SJCRH30 (cell line): Measurements from ENCODE around the gene TRIP13. TPM values are rescaled to one million over a fixed set of nuclear protein-coding genes. Genes with fewer than 3 reads are reported as not detected.
"Not testable (repeated sequence)": the region's sequence is repeated elsewhere in the genome, so short reads cannot be mapped to it uniquely, and the experiment has no call there.

Source experiments
- DNase-seq, 2 experiments: peaks; one replicate each; pipeline ENCODE4 v3.0.0-alpha.2; 2015 to 2020
- H3K27ac ChIP-seq: fragments of 250-450 bp; sonication (Bioruptor Pico); 2 replicates; pipeline ENCODE4 v1.5.1; 2020; ENCODE audit warnings: mild to moderate bottlenecking, moderate library complexity
- H3K27me3 ChIP-seq: fragments of 250-450 bp; sonication (Bioruptor Pico); 2 replicates; pipeline ENCODE4 v1.5.1; 2020; ENCODE audit warnings: mild to moderate bottlenecking, moderate library complexity
- H3K36me3 ChIP-seq: fragments of 250-450 bp; sonication (Bioruptor Pico); 2 replicates; pipeline ENCODE4 v1.5.1; 2020; ENCODE audit warnings: mild to moderate bottlenecking, moderate library complexity
- H3K4me1 ChIP-seq: fragments of 250-450 bp; sonication (Bioruptor Pico); 2 replicates; pipeline ENCODE4 v1.5.1; 2020; ENCODE audit warnings: mild to moderate bottlenecking, moderate library complexity
- H3K4me3 ChIP-seq: fragments of 250-450 bp; sonication (Bioruptor Pico); 2 replicates; pipeline ENCODE4 v1.5.1; 2020; ENCODE audit warnings: mild to moderate bottlenecking, moderate library complexity
- H3K9me3 ChIP-seq: fragments of 250-450 bp; sonication (Bioruptor Pico); replicated peaks from 2 replicates; pipeline ENCODE4 v1.5.1; 2020; ENCODE audit warnings: mild to moderate bottlenecking, moderate library complexity
- total RNA-seq: library from RNA; depleted of rRNA; stranded (reverse); fragments of >200 nt; shearing (Covaris generic); gene quantifications from 2 replicates; pipeline ENCODE4 v1.2.3, GENCODE V29; 2014

The TRIP13 gene
- total RNA-seq, 1 experiment from 2014 or later = 47.5 TPM

DNA sequence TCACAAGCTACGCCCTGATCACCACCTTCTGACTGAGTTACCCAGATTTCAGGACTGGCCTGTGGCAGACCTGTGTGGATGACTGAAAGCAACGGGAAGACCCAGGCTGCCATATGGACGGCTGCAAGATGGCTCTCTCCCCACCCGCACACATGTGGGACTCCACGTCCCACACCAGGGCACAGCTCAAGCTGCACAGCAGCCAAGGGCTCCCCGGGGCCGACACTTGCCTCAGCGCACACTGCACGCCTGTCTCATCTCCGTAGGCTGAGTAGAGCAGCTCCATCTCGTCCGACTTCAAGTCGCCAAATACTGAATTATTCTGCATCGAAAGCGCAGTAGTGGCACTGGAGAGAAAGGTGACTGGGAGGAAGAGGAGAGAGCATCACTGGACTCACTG lies 14.6 kb upstream of the TRIP13 start:
- peaks cover 2% of the 10 kb centered on the region; the same call in 1 of the 2 replicates for H3K36me3 ChIP-seq

DNA sequence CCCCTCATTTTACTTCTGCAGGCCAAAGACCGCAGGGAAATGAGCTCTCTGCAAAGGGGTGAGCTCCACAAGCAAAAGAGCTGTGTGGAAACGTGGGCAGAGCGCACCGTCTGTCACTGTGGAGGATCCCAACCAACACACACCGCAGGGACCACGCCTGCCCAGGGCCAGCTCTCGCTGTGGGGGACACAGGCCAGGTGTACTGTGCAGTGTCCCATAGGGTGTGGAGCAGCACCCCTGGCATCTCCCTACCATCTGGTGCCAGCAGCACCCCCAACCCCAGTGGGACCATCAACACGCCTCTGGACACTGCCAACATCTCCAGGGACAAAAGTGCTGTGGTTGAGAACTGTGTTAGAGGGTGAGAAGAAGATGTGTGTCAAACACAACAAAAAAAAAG lies 14.0 kb upstream of the TRIP13 start:
- not testable (repeated sequence) for H3K27ac ChIP-seq, H3K4me1 ChIP-seq, H3K36me3 ChIP-seq, DNase-seq, H3K27me3 ChIP-seq, H3K9me3 ChIP-seq, H3K4me3 ChIP-seq

More for the DNA sequence above, 14.6 kb upstream of the TRIP13 start:
- H3K27ac ChIP-seq = no peak overlapping the region
- no peaks in the 10 kb centered on the region for H3K27me3 ChIP-seq
- no peak overlapping the region for H3K4me3 ChIP-seq
- H3K4me1 ChIP-seq = no peaks in the 10 kb centered on the region
- no peaks in the 10 kb centered on the region for H3K9me3 ChIP-seq
- DNase-seq = no peak

DNA sequence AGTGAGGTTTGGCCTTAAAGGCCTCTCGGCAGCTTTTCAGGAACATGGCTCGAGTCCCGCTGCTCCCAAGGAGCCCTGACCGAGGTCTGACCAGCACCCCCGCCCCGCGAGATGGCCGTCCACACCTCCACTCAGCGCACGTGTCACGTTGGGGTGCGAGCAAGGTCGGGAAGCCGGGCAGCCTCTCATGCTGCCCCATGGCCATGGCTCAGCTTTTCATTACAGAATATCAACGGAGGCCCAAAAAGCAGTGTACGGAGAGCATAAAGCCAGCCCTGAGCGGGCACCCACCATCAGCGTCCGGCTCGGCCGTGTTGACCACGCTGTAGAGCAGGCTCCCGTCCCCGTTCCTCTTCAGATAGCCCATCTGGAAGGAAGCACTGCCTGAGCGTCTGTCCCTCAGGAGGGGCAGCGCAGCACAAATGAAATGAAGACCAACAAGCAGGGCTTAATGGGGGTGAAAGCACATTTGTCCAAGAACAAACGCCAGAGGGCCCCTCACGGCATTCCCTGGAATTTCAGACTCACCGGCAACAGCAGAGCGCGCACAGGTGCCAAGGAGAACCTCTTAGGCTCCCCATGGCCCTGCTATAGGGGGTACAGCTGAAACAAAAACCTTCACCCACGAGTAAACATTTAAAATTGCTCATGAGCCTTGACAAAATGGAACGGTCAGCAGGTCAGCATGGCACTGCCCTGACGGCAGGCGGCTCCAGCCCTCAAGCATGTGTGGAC lies 11.7 kb upstream of the TRIP13 start:
- DNase-seq = no peak

DNA sequence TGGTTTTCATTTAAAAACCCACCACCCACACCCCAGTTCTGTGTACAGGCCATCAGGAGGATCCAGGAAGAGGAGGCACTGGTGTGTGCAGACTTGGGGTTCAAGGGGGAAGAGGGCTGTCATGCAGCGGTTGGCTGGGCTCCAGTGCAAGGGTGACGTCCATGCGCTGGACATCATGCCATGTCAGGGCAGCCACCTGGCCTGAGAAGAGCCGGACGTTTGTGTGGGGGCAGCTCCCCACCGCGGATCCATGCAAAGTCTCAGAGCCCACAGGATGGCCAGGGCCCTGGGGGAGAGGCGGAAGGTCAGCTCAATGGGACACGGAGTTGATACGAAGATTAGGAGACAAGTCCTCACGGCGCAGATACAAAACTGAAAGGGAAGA lies 11.1 kb upstream of the TRIP13 start:
- no peaks in the 10 kb centered on the region for H3K4me1 ChIP-seq
- H3K27me3 ChIP-seq = no peaks in the 10 kb centered on the region
- H3K9me3 ChIP-seq = no peaks in the 10 kb centered on the region
- no peak overlapping the region for H3K4me3 ChIP-seq
- no peak overlapping the region for H3K27ac ChIP-seq
- no peak for DNase-seq
- peaks cover 31% of the 10 kb centered on the region for H3K36me3 ChIP-seq

More for the DNA sequence above, 11.7 kb upstream of the TRIP13 start:
- Histone ChIP-seq H3K27ac (no peak overlapping the region), H3K9me3 (no peaks in the 10 kb centered on the region), H3K4me3 (no peak overlapping the region), H3K27me3 (no peaks in the 10 kb centered on the region), H3K4me1 (no peaks in the 10 kb centered on the region), H3K36me3 (peaks cover 25% of the 10 kb centered on the region)

DNA sequence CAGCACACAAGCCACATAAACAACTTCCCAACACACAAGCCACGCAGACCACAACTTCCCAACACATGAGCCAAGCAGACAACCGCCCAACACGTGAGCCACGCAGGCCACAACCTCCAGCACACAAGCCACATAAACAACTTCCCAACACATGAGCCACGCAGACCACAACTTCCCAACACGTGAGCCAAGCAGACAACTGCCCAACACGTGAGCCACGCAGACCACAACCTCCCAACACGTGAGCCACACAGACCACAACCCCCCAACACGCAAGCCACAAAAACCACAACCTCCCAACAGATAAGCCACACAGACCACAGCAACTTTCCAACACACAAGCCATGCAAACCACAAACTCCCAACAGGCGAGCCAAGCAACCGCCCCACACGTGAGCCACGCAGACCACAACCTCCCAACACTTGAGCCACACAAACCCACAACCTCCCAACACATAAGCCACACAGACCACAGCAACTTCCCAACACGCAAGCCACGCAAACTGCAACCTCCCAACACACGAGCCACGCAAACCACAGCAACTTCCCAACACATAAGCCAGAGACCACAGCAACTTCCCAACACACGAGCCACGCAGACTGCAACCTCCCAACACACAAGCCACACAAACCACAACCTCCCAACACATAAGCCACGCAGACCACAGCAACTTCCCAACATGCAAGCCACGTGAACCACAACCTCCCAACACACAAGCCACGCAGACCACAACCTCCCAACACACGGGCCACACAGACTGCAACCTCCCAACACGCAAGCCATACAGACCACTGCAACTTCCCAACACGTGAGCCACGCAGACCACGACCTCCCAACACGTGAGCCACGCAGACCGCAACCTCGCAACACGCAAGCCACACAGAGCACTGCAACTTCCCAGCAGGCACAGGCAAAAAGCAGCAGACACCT lies 10.2 kb upstream of the TRIP13 start:
- H3K4me1 ChIP-seq = no peaks in the 10 kb centered on the region
- H3K36me3 ChIP-seq = peaks cover 38% of the 10 kb centered on the region

DNA sequence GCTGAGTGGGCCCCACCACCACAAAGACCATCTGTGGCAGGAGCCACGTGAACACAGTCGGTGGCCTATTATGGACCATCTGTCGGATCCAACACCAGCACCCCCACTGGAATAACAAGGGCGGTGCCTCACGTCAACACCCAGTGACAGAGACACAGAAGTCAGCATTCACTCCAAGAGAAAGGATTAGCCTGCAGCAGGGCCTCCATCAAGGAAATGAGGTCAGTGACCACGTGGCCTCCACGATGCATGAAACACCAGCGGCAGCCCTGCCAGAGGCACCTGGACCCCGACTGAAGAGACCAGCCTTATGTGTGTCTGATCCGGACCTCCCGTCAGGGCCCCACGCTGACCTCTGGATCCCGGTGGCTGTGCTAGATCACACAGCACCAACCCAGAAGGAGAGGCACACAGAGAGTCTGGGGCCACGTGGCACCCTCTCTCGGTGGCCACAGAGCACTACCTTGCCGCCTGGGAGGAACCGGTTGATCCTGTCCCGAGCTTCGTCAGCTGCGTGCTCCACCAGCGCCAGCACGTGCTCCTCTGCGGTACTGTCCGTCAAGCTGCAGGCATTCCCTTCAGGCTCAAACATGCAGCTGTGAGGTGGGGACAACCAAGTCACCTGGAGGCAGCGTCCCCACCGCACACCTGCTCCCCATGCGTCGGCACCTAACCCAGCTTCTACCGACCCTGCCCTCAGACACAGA lies 9.1 kb upstream of the TRIP13 start:
- DNase-seq = no peak
- H3K27ac ChIP-seq = no peak overlapping the region
- H3K27me3 ChIP-seq = no peaks in the 10 kb centered on the region
- peaks cover 43% of the 10 kb centered on the region for H3K36me3 ChIP-seq
- no peaks in the 10 kb centered on the region for H3K4me1 ChIP-seq
- no peak overlapping the region for H3K4me3 ChIP-seq
- no peaks in the 10 kb centered on the region for H3K9me3 ChIP-seq

More for the DNA sequence above, 10.2 kb upstream of the TRIP13 start:
- Histone ChIP-seq H3K27ac (no peak overlapping the region), H3K4me3 (no peak overlapping the region), H3K27me3 (no peaks in the 10 kb centered on the region), H3K9me3 (no peaks in the 10 kb centered on the region)
- no peak for DNase-seq

DNA sequence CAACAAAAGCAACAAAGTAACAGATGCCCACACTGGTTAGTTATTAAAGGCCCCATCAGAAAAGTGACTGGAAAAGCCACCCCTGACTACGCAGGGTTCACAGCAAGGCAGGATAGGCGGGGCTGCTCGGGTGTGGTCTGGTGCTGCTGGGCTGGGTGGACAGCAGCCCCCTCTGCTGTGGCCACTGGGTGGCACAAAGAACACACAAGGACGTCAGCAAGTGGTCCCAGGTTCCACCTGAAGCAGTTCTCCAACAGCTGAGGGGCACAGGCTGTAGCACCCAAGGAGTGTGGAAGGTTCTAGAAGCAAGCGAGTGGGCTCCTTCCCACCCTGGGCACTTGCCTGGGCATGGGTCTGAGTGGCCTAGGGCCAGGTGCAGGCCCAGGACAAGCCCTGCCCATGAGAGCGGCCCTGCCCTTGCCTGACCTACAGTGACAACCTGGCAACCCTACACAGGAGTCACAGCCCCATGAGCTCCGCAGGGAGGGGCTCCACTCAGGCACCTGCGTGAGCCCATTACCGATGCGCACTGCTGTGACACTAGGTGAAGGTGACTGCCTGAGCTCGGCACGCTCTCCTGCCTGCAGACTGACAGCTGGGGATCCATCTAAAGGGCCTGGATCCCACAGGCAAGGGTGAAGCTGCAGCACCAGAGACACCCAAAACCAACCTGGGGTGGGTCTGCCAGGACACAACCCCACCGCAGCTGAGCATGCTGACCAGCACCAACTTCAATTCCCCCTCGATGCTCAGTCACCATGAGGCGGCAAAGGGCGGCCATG lies 8.1 kb upstream of the TRIP13 start:
- Histone ChIP-seq H3K4me1 (no peaks in the 10 kb centered on the region), H3K4me3 (no peak overlapping the region), H3K36me3 (peaks cover 45% of the 10 kb centered on the region), H3K9me3 (no peaks in the 10 kb centered on the region), H3K27me3 (no peaks in the 10 kb centered on the region), H3K27ac (no peak overlapping the region)
- DNase-seq = no peak

DNA sequence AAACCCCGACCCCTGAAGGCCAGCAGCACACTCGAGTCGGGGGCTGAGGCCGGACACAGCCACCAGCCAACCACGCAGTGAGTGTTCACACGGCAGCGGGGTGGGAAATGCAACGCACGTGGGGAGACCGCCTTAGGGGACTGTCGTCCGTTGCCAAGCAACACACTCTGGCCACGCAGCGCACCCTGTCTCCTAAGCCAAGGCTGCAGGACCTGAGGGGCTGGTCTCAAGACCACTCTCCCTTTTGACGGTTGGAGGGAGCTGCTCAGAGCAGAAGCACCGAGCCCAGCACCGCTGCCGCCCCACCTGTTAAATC lies 7.6 kb upstream of the TRIP13 start:
- H3K27ac ChIP-seq = no peak overlapping the region
- no peaks in the 10 kb centered on the region for H3K9me3 ChIP-seq
- no peaks in the 10 kb centered on the region for H3K4me1 ChIP-seq
- no peaks in the 10 kb centered on the region for H3K27me3 ChIP-seq
- H3K4me3 ChIP-seq = no peak overlapping the region
- no peak for DNase-seq
- peaks cover 45% of the 10 kb centered on the region for H3K36me3 ChIP-seq

DNA sequence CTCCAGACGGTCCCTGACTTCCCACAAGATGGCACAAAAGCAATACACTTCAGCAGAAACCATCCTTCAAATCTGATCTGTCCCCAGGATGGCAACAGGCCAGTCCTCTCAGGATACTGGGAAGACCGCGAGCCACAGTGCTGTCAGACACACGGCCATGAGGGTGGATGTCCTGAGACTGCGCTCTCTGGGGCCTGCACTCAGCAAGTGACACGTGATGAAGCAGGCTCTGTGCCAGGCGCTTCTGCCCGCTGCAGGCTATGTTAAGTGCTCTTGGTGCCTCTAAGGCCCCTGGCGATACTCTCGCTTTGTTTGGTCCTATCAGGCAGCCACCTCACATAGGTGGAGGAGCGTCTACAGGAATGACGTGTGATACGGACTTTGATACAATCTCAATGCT lies 7.2 kb upstream of the TRIP13 start:
- H3K9me3 ChIP-seq = no peaks in the 10 kb centered on the region
- H3K27me3 ChIP-seq = no peaks in the 10 kb centered on the region
- H3K36me3 ChIP-seq = peaks cover 49% of the 10 kb centered on the region
- H3K4me1 ChIP-seq = no peaks in the 10 kb centered on the region
- H3K27ac ChIP-seq = no peak overlapping the region
- DNase-seq = no peak
- H3K4me3 ChIP-seq = no peak overlapping the region

DNA sequence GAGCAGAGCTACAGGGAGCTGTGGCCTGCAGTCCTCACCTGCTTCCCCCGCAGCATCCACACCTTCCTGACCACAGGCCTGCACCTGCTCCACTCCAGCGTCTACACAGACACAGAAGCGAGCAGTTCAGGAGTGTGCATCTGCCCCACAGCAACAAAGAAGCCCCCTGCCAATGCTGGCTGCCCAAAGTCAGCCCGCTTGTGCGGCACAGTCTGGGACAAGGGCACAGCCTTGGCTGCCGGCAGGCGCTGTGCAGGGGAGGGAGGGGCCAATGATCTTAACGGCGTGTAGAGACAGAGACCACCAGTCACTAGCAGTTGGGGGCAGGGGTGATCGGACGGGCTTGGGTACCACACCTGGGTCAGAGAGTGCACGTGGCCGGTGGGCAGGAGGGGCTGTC lies 6.6 kb upstream of the TRIP13 start:
- Histone ChIP-seq H3K27ac (no peak overlapping the region), H3K36me3 (peaks cover 54% of the 10 kb centered on the region), H3K9me3 (no peaks in the 10 kb centered on the region), H3K27me3 (no peaks in the 10 kb centered on the region), H3K4me3 (no peak overlapping the region), H3K4me1 (no peaks in the 10 kb centered on the region)
- DNase-seq = no peak

DNA sequence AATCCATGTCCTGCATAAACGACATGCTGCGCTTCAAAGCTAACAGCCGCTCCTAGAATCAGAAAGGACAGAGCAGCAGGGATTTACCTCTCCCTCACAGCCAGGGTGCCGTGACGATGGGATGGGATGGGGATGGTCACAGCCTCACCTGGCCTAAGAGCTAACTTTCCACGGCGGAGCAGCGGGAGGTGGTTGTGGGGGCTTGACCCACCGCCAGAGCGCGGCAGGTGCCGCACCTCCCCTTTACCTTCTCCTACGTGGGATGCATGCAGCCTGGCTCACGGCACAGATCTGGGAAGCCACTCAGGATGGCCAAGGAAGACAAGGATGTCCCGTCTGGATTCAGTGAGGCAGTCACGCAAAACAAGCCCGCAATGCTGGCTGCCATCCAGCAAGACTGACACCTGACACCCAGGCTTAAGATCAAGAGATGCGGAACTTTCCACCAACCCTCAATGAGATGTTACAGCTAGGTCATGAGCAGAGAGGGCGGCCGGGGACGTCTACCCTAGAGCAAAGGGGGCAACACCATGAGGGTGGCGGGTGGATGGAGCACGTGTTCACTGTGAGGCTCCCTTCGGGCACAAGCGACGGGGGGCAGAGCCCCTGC lies 5.9 kb upstream of the TRIP13 start:
- Histone ChIP-seq H3K36me3 (peaks cover 54% of the 10 kb centered on the region), H3K4me1 (no peaks in the 10 kb centered on the region), H3K4me3 (no peak overlapping the region), H3K27ac (no peak overlapping the region), H3K27me3 (no peaks in the 10 kb centered on the region), H3K9me3 (no peaks in the 10 kb centered on the region)
- DNase-seq = no peak

DNA sequence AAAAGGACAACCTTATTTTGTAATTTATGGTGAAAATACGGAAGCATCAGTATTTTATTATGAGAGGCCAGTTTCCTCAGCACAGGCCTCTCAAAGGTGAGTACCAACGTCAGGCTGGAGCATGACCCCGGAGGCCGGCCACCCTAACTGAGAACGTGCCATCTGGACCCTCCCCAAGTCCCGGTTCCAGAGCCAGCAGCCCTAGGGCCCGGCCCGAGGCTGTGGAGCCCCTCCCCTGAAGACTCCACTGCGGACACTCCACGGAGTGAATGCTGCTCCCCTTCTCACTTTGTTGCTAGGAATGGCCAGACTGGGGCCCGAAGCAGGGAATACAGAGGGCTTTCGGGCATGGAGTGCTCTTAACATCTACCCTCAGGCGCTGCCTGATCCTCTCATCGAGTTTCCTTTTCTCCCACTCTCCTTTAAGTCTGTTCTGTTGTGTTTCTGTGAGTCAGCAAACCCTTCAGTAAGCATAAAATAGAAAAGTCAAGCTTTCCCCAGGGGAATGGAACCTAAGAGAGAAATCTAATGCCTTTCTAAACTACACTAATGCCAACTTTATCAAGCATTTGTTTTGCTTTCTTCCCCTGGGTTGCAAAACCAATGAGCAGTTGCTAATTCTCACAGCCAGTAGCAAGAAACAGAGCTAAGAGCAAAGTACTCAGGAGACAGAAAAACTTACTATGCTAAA lies 4.6 kb upstream of the TRIP13 start:
- Histone ChIP-seq H3K4me1 (no peaks in the 10 kb centered on the region), H3K36me3 (peaks cover 52% of the 10 kb centered on the region), H3K9me3 (no peaks in the 10 kb centered on the region), H3K4me3 (no peak overlapping the region), H3K27ac (no peak overlapping the region), H3K27me3 (no peaks in the 10 kb centered on the region)
- no peak for DNase-seq

DNA sequence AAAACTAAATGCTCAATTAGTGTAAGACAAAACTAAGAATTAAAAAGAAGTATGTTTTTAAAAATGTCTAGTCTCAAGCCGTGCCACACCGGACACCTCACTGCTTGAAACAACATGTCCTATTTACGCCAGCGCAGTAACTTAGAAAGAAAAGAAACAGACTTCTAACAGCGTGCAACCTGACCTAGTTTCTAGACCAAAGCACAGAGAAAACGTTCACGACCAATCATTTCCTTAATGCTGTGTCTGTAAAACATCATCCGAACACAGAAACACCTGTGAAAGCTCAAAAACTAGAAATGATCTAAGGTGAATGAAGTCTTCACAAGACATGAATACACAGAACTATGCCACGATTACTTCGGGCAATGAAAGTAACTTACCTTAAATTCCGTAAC lies 4.0 kb upstream of the TRIP13 start:
- peaks cover 49% of the 10 kb centered on the region for H3K36me3 ChIP-seq

More for the DNA sequence above, 4.0 kb upstream of the TRIP13 start:
- Histone ChIP-seq H3K4me3 (no peak overlapping the region), H3K4me1 (no peaks in the 10 kb centered on the region), H3K27me3 (no peaks in the 10 kb centered on the region), H3K9me3 (no peaks in the 10 kb centered on the region), H3K27ac (no peak overlapping the region)
- DNase-seq = no peak
